Peyer's patch (tissue), 4 donors: ENCODE results near the gene ZNF213. TPM values are rescaled to one million over a fixed set of nuclear protein-coding genes. Genes with fewer than 3 reads are reported as not detected.

ENCODE experiments used
- DNase-seq, 3 donors: peaks; one replicate each; pipeline ENCODE4 v3.0.0-alpha.2; 2017 to 2019
- H3K27ac ChIP-seq, 4 donors: fragments of 200-600 bp; sonication (generic); one replicate each; pipeline ENCODE4 v1.5.1; 2016 to 2019
- H3K27me3 ChIP-seq, 2 donors: fragments of 200-600 bp; sonication (generic); one replicate each; pipeline ENCODE4 v1.5.1; 2019
- H3K36me3 ChIP-seq, 3 donors: fragments of 200-600 bp; sonication (generic); one replicate each; pipeline ENCODE4 v1.5.1; 2016 to 2019
- H3K4me1 ChIP-seq, 4 donors: fragments of 200-600 bp; sonication (generic); one replicate each; pipeline ENCODE4 v1.5.1; 2016 to 2019
- H3K4me3 ChIP-seq, 4 donors: fragments of 200-600 bp; sonication (generic); 1 replicate in 3 of 4; 2 replicates in 1 of 4; pipeline ENCODE4 v1.5.1; 2016 to 2019; ENCODE audit warnings: mild to moderate bottlenecking in 1 of 4
- H3K9me3 ChIP-seq, 4 donors: fragments of 200-600 bp; sonication (generic); one replicate each; pipeline ENCODE4 v1.5.1; 2016 to 2019; ENCODE audit warnings: mild to moderate bottlenecking in 1 of 4
- CTCF ChIP-seq, 6 experiments: fragments of 450-650 bp in 4 of 6; fragments of 200-600 bp in 2 of 6; sonication (generic) in 1 of 6; IDR thresholded peaks; one replicate each; pipeline ENCODE4 v1.5.1; 2017 to 2019; ENCODE audit warnings: antibody characterized with exemption in 6 of 6, mild to moderate bottlenecking in 3 of 6, moderate library complexity in 1 of 6
- POLR2A ChIP-seq, 2 donors: fragments of 450-650 bp; IDR thresholded peaks; one replicate each; pipeline ENCODE4 v1.5.1; 2017; ENCODE audit warnings: antibody characterized with exemption in 2 of 2, mild to moderate bottlenecking in 2 of 2, moderate library complexity in 2 of 2
- total RNA-seq, 4 donors: library from RNA; depleted of rRNA; stranded (reverse); fragments of >200 nt; gene quantifications; one replicate each; pipeline ENCODE4 v1.1.0, GENCODE V29; 2016

ZNF213 gene
- total RNA-seq, 4 donors from 2014 or later = 14.9 to 40.6 (median 18.4) TPM

- Histone ChIP-seq H3K4me1 (peaks cover 0 to 20% (median 15%) of the 10 kb centered on the region in 4 donors), H3K9me3 (no peaks in the 10 kb centered on the region), H3K36me3 (no peaks in the 10 kb centered on the region), H3K27me3 (peaks cover 0 to 43% of the 10 kb centered on the region in 2 donors), H3K4me3 (peak overlapping the region in 3 of 4 donors; percentile 32 to 40 (median 34)), H3K27ac (no peak overlapping the region)
- TF ChIP-seq CTCF (IDR thresholded peaks at IDR 0.05) (no peak), POLR2A (IDR thresholded peaks at IDR 0.05) (no peak)
- peak in 1 of 3 donors; percentile 16 for DNase-seq
Measured at GRCh38 chr16:3183445-3184139, 48.8 kb downstream of the ZNF213 start.

- no peak overlapping the region for H3K4me3 ChIP-seq
- H3K27me3 ChIP-seq = peaks cover 3 to 67% of the 10 kb centered on the region in 2 donors
- H3K27ac ChIP-seq = no peak overlapping the region
- no peak for DNase-seq
- TF ChIP-seq POLR2A (IDR thresholded peaks at IDR 0.05) (no peak), CTCF (IDR thresholded peaks at IDR 0.05) (no peak)
- H3K4me1 ChIP-seq = peaks cover 4 to 34% (median 16%) of the 10 kb centered on the region in 4 donors
- no peaks in the 10 kb centered on the region for H3K36me3 ChIP-seq
- H3K9me3 ChIP-seq = no peaks in the 10 kb centered on the region
Measured at GRCh38 chr16:3186946-3187690, 52.3 kb downstream of the ZNF213 start.

GRCh38 chr16:3187798-3188674 is 53.2 kb downstream of the ZNF213 start, which contains the start of gene OR1F1:
Gene OR1F1 (plus strand): TSS chr16:3188204.
- Histone ChIP-seq H3K36me3 (no peaks in the 10 kb centered on the region), H3K9me3 (no peaks in the 10 kb centered on the region), H3K4me3 (peak within 1 kb of the TSS in 2 of 4 donors; percentile 19 to 21), H3K27me3 (peaks cover 3 to 67% of the 10 kb centered on the region in 2 donors), H3K4me1 (peaks cover 4 to 27% (median 11%) of the 10 kb centered on the region in 4 donors), H3K27ac (no peak within 1 kb of the TSS)
- peak in 2 of 3 donors; percentile 25 to 62 for DNase-seq
- TF ChIP-seq POLR2A (IDR thresholded peaks at IDR 0.05) (no peak), CTCF (IDR thresholded peaks at IDR 0.05) (no peak)

GRCh38 chr16:3188675-3188924 is 53.8 kb downstream of the ZNF213 start:
- Histone ChIP-seq H3K4me1 (peaks cover 4 to 23% (median 6%) of the 10 kb centered on the region in 4 donors), H3K4me3 (peak overlapping the region in 2 of 4 donors; percentile 3 to 14)

More at GRCh38 chr16:3188675-3188924, 53.8 kb downstream of the ZNF213 start:
- no peak for DNase-seq
- Histone ChIP-seq H3K9me3 (no peaks in the 10 kb centered on the region), H3K36me3 (no peaks in the 10 kb centered on the region), H3K27ac (no peak overlapping the region), H3K27me3 (peaks cover 3 to 68% of the 10 kb centered on the region in 2 donors)
- TF ChIP-seq CTCF (IDR thresholded peaks at IDR 0.05) (no peak), POLR2A (IDR thresholded peaks at IDR 0.05) (no peak)
